ENCODE results near the gene ZDHHC17.
"Not testable (repeated sequence)": the region's sequence is repeated elsewhere in the genome, so short reads cannot be mapped to it uniquely, and the experiment has no call there.

Gene ZDHHC17

GRCh38 chr12:76763746-76764675 is at the start of gene ZDHHC17:
Gene ZDHHC17 (plus strand): TSS chr12:76764115. CDS start chr12:76764237, 122 bp downstream.
- peak; percentile 77 to 84 for DNase-seq (ENCODE audit: low read depth in 2 of 2)

GRCh38 chr12:76714415-76714814 is 49.5 kb upstream of the ZDHHC17 start:
- DNase-seq (ENCODE audit: low read depth in 2 of 2): no peak

GRCh38 chr12:76714861-76715260 is 49.1 kb upstream of the ZDHHC17 start:
- DNase-seq (ENCODE audit: low read depth in 2 of 2): no peak

DNA sequence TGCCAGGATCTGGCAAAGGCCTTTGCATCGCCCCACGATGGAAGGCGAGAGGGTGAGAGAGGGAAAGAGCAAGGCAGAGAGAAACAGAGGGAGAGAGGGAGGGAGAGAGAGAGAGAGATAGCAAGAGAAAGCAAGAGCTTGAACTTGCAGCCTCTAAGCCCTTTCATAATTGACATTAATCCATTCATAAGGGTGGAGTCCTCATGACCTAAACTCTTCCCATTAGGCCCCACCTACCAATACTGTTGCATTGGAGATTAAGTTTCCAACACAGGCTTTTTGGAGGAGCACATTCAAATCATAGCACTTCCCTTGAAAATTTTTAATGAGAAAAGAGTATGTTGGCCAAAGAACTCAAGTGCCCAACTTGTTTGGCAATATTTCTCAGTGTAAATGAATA is 48.6 kb upstream of the ZDHHC17 start:
- no peak for DNase-seq (ENCODE audit: low read depth in 2 of 2)

DNA sequence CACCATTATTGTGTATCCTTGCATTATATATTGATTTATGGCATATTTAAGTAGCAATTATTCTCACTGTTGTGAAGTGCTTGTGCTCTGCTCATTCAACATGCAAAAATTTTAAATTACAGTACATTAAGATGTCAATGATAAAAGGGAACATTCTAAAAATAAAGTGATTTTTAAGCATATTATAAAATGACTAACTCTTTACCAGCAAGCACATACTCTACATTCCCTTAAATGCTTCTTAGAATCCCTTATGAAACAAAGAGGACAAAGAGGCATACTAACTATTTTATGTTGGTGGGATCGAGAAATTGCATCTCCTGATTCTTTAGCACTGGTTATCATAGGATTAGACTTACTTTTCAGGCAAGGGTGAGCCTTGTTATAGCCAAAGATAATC is 46.6 kb upstream of the ZDHHC17 start:
- no peak for DNase-seq (ENCODE audit: low read depth in 2 of 2)

DNA sequence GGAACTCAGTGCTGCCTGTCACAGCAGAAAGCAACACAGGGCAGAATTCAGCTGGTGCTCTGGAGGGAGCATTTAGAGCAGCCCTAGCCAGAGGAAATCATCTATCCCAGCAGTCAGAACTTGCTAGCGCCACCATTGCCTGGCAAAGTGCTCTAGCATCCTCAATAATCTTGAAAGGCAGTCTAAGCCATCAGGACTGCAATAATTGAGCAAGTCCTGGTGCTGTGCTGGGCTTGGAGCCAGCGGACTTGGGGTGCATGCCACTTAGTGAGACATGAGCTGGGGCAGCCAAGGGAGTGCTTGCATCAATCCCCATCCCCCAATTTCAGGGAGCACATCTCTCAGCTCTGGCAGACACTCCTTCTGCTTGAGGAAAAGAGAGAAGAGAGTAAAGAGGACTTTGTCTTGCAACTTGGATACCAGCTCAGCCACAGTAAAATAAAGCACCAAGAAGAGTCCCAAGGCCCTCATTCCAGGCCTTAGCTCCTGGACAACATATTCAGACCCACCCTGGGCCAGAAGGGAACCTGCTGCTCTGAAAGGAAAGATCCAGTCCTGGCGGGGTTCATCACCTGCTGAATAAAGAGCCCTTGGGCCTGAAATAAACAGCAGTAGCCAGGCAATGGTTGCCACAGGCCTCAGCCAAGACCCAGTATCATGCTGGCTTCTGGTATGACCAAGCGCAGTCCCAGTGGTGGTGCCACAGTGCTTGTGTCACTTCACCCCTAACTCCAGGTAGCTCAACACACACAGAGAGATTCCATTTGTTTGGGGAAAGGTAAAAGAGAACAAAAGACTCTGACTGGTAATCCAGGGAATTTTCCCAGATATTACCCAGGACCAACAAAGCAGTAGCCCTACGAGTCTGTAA is 44.5 kb upstream of the ZDHHC17 start:
- no peak for DNase-seq (ENCODE audit: low read depth in 2 of 2)

GRCh38 chr12:76720068-76720467 is 43.8 kb upstream of the ZDHHC17 start:
- DNase-seq (ENCODE audit: low read depth in 2 of 2): no peak

GRCh38 chr12:76726626-76727025 is 37.3 kb upstream of the ZDHHC17 start:
- no peak for DNase-seq (ENCODE audit: low read depth in 2 of 2)

DNA sequence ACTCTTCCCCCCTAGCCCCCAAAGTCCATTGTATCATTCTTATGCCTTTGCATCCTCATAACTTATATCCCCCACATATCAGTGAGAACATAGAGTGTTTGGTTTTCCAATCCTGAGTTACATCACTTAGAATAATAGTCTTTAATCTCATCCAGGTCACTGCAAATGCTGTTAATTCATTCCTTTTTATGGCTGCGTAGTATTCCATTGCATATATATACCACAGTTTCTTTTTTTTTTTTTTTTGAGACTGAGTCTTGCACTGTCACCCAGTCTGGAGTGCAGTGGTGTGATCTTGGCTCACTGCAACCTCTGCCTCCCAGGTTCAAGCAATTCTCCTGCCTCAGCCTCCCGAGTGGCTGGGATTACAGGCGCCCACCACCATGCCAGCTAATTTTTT is 31.7 kb upstream of the ZDHHC17 start:
- DNase-seq (ENCODE audit: low read depth in 2 of 2): not testable (repeated sequence)

DNA sequence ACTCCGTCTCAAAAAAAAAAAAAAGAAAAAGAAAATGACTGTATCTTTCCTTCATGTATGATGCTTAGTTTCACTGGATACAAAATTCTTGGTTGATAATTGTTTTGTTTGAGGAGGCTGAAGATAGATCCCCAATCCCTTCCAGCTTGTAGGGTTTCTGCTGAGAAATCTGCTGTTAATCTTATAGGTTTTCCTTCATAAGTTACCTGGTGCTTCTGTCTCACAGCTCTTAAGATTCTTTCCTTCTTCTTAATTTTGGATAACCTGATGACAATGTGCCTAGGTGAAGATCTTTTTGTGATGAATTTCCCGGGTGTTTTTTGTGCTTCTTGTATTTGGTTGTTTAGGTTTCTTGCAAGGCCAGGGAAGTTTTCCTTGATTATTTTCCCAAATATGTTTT is 26.2 kb upstream of the ZDHHC17 start:
- DNase-seq (ENCODE audit: low read depth in 2 of 2): not testable (repeated sequence)

DNA sequence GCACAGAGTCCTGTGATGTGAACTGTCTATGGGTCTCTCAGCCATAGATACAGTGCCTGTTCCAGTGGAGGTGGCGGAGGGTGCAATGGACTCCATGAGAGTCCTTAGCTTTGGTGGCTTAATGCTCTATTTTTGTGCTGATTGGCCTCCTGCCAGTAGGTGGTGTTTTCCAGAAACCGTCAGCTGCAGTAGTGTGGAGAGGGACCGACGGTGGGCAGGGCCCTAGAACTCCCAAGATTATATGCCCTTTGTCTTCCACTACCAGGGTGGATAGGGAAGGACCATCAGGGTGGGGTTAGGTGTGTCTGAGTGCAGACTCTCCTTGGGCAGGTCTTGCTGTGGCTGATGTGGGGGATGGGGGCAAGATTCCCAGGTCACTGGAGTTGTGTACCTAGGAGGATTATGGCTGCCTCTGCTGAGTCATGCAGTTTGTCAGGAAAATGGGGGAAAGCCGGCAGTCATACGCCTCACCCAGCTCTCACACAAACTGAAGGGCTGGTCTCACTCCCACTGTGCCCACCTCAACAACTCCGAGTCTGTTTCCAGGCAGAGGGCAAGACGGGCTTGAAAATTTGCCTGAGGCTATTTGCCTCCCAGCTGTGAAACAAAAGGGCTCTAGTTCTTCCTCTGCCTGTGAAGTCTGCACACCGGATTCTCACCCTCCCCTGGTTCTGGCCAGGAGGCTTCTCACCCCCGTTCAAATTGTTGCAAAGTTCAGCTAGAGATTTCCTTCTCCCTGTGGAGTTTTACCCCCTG is 24.9 kb upstream of the ZDHHC17 start:
- DNase-seq (ENCODE audit: low read depth in 2 of 2): no peak

DNA sequence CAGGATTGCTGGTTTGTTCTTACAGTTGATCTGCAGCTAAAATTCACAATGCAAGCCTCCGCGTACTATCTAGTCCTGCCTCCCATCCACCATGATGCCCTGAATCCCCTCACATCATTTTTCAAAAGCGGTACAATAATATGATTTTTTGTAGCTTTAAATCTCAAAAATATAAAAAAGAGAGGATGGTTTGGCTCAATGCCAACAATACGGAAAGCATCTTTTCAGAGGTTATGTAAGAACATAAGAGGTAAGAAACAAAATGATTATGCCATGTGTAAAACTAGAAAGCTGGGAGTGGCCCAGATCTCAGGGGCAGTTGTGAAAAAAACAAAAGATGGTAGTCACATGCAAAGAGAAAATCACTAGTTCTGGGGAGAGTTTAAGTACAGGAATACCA is 24.0 kb upstream of the ZDHHC17 start:
- DNase-seq (ENCODE audit: low read depth in 2 of 2): no peak

GRCh38 chr12:76740501-76740900 is 23.4 kb upstream of the ZDHHC17 start:
- no peak for DNase-seq (ENCODE audit: low read depth in 2 of 2)

GRCh38 chr12:76745343-76745742 is 18.6 kb upstream of the ZDHHC17 start:
- no peak for DNase-seq (ENCODE audit: low read depth in 2 of 2)

DNA sequence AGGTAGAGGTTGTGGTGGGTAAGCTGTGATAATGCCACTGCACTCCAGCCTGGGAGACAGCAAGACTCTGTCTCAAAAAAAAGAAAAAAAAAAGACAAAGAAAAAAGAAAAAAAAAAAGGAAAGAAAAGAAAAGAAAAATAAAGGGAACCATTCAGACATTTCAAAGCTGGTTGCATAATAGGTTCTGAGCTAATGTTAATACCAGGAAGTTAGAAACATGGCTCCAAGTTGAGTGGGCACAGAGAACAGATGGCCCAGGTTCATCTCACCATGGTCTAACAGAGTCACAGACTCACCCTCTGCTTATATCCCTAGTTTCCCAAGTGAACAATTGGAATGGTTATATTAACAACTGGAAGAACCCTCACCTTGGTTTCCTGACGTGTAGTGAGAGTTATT is 17.4 kb upstream of the ZDHHC17 start:
- no peak for DNase-seq (ENCODE audit: low read depth in 2 of 2)

GRCh38 chr12:76747245-76747644 is 16.7 kb upstream of the ZDHHC17 start:
- no peak for DNase-seq (ENCODE audit: low read depth in 2 of 2)

DNA sequence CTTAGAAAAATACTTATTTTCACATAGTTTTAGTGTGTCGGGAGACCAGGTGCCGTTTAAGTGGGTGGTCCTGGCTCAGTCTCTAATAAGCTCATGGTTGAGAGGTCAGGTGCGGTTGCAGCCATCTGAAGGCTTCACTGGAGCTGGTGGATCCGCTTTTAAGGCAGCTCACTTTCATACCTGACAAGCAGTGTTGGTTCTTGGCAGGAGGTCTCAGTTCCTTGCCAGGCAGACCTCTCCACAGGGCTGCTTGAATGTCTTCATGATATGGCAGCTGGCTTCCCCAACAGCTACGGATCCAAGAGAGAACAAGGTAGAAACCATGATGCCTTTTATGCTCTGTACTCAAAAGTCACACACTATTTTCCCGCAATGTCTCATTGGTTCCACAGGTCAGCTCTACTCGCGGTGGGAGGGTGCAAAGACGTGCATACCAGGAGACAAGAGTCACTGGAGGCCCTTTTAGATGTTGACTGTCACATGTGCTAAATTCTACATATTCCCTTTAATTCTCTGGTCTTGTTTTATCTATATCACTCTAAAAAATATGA is 8.0 kb upstream of the ZDHHC17 start:
- no peak for DNase-seq (ENCODE audit: low read depth in 2 of 2)

- no peak for DNase-seq (ENCODE audit: low read depth in 2 of 2)
Measured at GRCh38 chr12:76757694-76758093, 6.2 kb upstream of the ZDHHC17 start.

GRCh38 chr12:76762601-76762980 is 1.3 kb upstream of the ZDHHC17 start:
- DNase-seq (ENCODE audit: low read depth in 2 of 2): no peak

DNA sequence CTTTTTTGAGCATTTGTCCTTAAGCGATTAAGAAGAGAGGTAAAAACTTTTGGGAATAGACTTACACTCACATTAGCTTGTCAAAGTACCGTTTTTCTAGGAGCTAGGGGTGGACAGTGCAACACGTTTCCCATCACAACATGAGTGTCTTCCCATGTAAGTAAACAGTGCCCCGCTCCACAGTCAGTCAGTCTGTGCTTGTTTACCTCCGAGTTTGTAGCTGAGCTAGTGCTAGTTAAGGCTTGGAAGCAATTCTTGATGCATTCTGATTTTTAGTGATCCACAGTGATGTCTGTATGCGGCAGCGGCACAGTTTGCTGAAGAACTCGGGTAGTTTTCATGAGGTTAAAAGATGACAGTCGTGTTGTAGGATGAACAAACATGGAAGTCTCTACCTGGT is 941 bp downstream of the ZDHHC17 start:
- no peak for DNase-seq (ENCODE audit: low read depth in 2 of 2)

DNA sequence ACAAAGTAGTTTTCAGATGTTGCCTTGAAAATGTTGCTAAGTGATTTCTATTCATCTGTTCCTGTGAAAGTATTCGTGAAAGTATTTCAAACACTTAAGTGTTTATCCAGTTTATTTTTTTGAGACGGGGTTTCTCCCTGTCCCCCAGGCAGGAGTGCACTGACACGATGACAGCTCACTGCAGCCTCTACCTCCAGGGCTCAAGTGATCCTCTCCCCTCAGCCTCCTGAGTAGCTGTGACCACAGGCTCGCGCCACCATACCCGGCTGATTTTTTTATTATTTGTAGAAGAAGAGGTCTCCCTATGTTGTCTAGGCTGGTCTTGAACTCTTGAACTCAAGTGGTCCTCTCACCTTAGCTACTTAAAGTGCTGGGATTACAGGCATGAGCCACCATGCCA is 1.7 kb downstream of the ZDHHC17 start:
- no peak for DNase-seq (ENCODE audit: low read depth in 2 of 2)

- no peak for DNase-seq (ENCODE audit: low read depth in 2 of 2)
Measured at GRCh38 chr12:76766161-76766560, 2.2 kb downstream of the ZDHHC17 start.

Data from stimulated activated CD4-positive, alpha-beta T cell treated with anti-CD3 and anti-CD28 coated beads, Interleukin-15, amount 100 ng/mL, for 48 hours (primary cell).